Activated naive CD4-positive, alpha-beta T cell treated with Interleukin-2 at 50 U/mL for 16 hours (primary cell): Measurements from ENCODE around the gene CTNNAL1.

Experiments used
- DNase-seq: peaks from one replicate; pipeline ENCODE4 v3.0.0-alpha.2; 2020

CTNNAL1 gene

GRCh38 chr9:109027176-109027575 is 13.9 kb upstream of the CTNNAL1 start:
- DNase-seq: no peak

- no peak for DNase-seq
These were observed 13.0 kb upstream of the CTNNAL1 start for GRCh38 chr9:109026306-109026705.

DNA sequence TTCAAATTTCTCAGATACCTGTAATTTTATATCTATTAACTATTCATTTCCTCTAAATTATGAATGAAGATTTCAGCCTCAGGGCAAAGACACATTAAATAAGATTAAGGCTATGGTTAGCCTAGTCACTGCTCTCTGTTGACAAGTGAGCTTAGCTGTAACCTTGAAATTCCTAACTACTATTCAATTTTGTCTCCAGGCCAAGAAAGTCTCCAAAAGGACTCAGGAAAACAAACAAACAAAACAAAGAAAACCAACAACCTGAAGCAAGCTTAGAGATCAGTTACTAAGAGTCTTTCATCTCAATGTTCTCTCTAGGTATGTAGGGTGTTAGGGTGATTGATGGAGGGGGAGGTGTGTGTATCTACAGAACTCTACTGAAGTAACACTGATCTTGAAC is 9.6 kb upstream of the CTNNAL1 start:
- no peak for DNase-seq

DNA sequence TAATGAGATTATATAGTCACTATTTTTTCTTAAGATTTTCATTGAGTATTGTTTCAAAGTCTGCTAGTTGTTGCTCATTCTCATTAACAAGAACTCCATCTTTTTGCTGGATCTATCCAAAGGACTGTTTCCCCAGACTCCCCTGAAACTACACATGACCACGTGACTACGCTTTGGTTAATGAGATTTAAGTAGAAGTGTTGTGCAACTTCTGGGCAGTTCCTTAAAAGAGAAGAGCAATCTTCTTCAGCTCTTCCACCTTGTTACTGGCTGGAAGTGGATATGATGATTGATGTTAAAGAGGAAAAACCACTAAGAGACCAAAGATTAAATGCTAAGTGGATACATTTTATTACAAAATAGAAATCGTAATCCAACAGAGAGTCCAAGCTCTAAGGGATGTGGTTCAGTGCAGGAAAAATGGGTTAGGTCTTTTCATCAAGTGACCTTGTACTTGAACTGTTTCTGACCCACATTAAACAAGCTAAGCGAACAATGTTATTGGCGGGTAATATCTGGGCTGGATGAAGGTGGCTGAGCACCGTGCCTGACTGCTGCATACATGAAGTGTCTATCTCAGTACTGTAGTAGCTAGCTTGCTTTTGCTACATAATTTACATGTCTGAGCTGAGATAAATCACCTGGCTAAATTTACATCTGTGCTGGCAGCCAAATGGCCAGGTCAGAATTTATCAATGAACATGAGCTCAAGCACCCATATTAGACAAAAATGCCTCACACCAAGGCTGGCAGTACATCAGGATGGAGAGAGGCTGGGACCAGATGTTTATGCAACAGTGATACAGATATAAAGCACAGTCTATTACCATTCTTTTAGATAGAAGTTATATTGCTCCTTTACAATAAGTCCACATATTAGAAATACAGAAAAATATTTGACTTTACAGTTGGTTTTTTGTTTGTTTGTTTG is 7.5 kb upstream of the CTNNAL1 start:
- no peak for DNase-seq

GRCh38 chr9:109020113-109020512 is 6.8 kb upstream of the CTNNAL1 start:
- DNase-seq: no peak

DNA sequence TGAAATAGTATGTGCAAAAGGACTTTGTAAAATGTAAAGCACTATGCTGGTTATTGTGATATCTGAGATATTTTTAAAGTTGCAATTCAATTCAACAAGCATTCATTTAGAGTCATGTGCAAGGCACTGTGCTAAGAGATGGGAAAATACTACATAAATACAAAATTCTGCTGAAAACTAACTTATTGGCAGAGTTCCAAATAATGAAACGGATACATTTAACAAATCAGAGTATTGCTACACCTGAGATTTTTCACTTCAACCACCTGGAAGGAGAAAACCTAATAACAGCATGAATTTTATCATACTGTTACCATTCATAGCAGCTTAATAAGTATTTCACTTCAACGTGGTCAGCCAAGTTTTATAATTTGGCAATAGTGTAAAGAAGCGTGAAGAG is 6.1 kb upstream of the CTNNAL1 start:
- DNase-seq: no peak

DNA sequence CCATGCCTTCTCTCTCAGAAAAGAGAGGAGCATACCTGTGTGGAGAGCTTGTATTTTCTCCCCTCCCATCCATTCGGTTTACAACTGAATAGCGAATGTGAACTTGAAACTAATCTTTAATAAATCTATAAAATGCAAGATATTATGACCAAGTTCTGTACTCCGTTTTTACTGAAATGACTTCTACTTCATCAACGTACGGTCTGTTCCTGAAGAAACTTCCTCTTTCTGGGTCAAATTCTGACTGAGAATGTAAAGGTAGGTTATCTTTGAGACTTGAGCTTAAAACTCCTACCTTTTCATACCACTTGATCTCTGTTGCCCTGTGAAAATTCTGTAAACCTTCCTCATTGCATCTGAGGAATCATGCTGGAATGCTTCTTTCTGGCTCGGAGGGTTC is 4.2 kb upstream of the CTNNAL1 start:
- no peak for DNase-seq

DNA sequence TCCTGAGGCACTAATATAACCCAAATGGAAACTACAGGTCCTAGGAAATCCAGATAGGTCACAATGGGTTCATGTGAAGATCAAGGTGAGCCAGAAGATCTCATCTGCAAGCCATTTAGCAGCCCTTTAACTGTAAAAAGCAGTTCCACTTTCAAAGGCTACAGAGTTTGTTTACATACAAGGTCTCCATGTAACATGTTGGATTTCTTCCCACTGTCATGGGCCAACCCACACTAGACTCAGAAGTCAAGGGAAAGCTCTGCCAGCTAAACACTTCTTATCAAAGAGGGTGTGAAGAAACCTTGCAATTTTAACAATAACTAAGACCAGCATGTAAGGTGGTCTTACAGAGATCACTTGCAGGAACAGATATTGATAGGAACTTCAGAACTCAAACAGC is 3.8 kb upstream of the CTNNAL1 start:
- no peak for DNase-seq

DNA sequence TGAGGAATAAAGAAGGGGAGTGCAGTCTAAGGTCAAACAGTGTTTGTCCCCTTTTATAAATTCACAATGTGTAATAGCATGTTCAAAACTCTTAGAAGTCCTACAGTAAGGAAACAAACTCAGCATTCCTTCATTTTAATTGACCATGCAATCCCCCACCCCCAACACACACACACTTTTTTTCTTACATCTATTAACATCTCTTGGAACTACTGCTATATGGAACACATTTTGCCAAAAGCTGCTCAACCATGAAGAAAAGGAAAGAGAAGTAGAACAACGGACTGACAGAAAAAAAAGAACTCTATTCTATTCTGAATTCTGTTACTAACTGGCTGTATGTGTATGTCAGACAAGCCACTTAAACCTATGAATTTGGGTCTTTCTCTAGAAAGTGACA is 2.8 kb upstream of the CTNNAL1 start:
- DNase-seq: no peak

DNA sequence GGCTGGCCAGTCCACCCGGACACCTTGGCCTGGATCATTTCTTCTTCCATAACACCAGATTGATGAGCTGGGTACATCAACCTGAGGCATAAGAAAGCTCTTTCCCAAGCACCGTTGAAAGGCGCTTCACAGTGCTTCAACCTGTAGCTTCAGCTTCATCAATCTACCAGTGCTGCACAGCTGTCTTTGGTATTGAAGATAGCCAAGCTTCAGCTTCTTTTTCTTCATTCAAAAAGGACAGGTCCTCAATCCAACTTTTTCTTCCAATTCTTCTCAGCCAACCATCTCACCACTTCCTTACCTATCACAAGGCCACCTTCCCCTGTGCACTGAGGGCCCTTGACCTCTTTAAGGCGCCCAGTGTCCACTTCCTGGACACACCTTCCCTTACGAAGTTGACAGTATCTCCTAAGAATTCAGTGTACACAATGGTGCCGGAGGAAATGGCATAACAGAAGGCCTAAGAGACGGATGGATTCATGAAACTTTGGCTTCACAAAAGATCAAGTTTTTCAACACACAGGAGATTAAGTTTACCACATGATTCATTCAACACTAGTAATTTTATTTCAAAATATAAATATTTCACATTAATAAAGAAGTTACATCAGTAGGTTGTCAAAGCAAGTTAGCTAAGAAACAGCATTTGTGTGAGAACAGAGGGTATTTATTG is 1.4 kb upstream of the CTNNAL1 start:
- DNase-seq: no peak

DNA sequence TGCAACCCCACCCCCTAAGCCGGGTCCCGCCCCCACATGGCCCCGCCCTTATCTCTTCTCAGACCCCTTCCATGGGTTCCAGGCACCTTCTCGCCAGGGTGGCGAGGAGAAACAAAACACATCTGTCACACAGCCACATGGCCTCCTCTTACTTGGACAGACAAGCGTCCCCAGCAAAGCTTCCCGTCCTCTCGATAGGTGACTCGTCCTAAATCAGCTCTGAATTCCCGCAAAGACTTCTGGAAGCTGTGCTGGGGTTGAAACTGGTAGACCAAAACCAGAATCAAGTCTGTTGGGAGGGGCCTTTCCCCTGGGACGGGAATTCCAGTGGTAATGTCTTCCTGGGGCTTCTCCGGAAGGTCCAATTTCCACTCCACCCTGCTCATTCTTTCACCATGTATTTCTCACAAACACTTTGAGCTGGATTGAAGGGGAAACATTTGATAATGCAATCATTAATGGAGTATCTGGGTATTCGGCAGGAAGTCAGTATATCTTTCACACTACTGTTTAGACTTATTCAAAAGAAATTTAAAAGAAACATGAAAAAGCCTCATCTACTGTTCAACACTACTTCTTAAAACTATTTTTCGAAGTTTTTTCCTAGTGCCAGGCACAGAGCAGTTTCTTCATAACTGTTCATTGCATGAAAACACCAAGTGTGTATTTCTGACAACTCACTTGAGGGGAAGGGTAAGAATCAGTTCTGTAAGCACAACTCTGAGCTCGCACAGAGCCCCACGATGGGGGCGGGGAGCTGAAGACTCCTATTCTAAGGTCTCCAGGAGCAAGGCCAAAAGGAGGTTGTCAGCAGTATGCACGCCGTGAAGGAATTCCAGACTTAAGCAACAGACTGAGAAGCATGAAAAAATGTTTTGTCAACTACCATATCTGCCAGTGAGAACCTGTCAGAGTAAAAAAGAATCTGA is 644 bp upstream of the CTNNAL1 start:
- DNase-seq: no peak

DNA sequence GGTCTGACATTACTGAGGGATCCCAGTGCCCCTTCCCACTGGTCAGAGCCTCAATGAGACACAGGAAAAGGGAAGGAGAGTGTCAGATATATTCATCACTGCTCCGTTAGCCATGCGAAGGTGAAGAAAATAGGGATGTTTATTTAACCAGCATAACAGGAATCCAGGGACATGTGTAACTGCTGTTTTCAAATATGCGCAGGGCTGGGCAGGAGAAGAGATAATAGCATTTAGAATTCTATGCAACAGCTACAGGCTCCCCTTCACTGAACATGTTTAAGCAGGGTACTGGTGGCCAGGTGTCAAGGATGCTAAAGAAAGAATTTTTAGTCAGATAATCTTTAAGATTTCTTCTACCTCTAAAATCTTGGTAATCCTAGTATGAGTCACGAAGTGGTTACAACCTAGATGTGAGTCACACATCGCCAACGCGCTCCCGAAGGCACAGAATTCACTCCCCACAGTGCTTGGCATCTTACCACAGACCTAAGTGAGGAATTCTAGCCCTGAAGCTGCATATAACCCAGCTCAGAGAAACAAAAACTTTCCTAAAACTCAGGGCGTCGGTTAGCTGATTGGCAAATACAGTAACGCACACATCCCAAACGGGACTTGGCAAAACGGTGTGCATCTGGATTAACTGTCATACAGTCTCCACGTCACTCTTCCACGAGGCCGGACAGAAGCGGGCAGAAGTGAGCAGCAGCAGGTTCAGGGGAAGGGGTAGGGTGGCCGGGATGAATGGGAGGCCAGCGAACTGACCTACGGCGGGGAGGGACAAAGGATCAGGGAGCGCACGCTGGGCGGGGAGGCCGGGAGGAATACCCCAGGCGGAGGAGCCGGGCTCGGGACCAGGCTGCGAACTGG is 1.1 kb downstream of the CTNNAL1 start:
- DNase-seq: peak; percentile 62

DNA sequence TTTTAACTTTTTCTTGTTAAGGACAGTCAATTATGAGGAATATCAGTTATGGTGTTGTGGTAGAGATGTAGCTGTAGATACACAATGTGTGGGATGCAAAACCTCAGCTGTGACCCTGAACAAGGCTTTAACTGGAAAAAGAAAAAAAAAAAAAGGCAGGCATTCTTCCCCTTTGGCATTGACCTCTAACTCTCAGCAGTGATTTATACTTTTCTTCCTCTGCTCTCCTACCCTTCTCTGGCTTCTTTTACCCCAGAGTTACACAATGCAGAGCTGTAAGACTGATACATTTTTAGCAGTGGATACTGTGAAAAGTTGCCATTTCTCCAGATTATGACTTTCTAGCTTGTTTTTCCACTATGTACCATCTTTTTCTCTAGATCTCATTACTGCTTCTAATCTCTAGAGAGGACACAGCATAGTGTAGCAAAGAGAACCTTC is 2.0 kb downstream of the CTNNAL1 start:
- DNase-seq: no peak

- peak; percentile 64 for DNase-seq
These were observed 2.6 kb downstream of the CTNNAL1 start for GRCh38 chr9:109010746-109011145.

- DNase-seq: no peak
These were observed 7.6 kb downstream of the CTNNAL1 start for GRCh38 chr9:109005678-109006077.

DNA sequence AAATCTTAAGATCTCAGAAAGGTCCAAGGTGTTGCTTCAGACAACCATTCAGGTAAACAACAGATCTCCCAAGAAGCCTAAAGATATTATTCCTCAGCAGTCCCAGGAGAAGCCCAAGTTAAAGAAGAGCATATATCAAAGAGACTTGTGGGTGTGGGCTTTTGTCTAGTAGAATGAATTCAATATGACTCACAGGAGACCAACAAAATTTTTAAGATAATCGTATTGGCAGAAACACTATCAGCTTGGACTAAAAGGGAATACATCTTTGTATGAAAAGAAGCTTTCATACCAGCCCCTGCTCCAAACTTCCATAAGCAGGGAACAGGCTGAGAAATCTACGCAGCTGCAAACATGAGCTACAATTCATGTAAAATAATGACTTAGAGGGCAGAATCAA is 10.2 kb downstream of the CTNNAL1 start:
- no peak for DNase-seq

- no peak for DNase-seq
These were observed 11.2 kb downstream of the CTNNAL1 start for GRCh38 chr9:109002141-109002540.

DNA sequence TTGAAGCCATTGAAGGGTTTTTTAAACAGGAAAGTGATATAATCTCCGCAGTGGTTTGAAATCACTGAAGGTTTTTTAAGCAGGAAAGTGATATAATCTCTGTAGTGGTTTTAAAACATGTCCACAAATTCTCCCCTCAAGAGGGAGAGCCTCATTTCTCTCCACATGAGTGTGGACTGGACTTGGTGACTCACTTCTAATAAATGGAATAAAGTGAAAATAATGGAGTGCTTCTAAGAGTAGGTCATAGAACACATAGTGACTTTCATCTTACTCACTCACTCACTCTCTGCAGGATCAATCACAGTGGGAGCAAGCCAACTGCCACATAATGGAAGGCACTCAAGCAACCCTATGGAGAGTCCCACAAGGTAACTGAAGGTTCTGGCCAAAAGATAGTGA is 12.0 kb downstream of the CTNNAL1 start:
- no peak for DNase-seq

DNA sequence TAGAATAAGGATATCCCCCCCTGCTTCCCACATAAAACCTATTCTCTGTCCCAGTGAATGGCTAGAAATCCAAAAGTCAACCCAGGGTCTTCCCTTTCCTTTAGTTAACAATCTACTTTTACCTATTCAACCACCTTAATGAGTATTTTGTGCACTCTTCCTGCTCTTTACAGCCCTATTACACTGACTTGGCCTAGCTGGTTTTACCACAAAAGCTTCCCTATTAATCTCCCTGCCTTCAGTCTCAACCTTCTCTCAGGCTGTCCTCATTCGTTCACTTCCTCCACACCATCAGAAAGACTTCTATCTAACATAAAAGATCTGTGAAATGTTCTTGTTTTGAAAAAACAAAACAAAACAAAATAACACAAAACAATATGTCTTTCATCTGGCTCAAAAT is 16.2 kb downstream of the CTNNAL1 start:
- no peak for DNase-seq

DNA sequence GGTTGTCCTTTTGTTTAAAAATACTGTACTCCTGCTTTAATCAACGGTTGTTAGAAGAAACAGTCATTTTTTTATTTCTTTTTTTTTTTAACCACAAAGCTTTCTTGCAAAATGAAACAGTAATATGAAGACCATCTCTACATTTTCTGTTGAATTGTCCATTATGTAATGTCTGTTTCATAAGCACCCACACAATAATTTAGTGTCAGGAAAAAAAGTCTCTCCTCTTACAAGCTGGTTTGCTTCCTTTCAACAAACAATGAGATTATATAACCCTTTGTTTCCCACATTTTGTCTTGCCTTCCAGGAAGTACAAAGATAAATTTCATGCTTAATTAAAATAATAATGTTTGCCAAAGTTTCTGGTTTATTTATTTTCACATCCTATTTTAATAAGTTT is 16.7 kb downstream of the CTNNAL1 start:
- DNase-seq: no peak

- no peak for DNase-seq
These were observed 18.6 kb downstream of the CTNNAL1 start for GRCh38 chr9:108994695-108995094.

DNA sequence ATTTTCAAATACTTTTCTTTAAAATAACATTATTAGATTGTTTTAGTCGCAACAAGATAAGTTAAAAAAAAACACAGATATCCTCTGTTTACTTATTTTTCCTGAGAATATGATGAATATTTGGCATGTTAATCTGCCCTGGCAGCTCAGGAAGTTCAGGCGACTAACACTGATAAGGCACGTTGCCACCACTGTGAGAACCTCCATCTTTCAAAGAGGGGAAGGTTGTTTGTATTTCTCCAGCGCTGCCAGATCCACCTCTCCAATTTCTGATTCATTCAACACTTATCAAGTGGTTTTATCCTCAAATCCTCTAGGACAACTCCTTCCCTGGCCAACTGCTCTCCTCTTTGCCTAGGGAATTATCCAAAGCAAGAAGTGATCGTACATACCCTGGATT is 21.8 kb downstream of the CTNNAL1 start:
- DNase-seq: no peak
